Stimulated activated CD4-positive, alpha-beta T cell treated with anti-CD3 and anti-CD28 coated beads, TNF-alpha, amount 100 ng/mL, for 48 hours (primary cell): ENCODE measurements around the gene DNAJC5G.
"Not testable (repeated sequence)": the region's sequence is repeated elsewhere in the genome, so short reads cannot be mapped to it uniquely, and the experiment has no call there.

Experiments
- DNase-seq, 3 donors: peaks; one replicate each; pipeline ENCODE4 v3.0.0-alpha.2; 2020; ENCODE audit warnings: low read depth in 3 of 3

The DNAJC5G gene

GRCh38 chr2:27308359-27308881, 33.2 kb downstream of the DNAJC5G start, which contains the start of gene UCN:
Gene UCN (minus strand): TSS chr2:27308445. CDS start chr2:27307895, 550 bp downstream.
- no peak for DNase-seq

GRCh38 chr2:27309651-27310050, 34.4 kb downstream of the DNAJC5G start:
- no peak for DNase-seq

DNA sequence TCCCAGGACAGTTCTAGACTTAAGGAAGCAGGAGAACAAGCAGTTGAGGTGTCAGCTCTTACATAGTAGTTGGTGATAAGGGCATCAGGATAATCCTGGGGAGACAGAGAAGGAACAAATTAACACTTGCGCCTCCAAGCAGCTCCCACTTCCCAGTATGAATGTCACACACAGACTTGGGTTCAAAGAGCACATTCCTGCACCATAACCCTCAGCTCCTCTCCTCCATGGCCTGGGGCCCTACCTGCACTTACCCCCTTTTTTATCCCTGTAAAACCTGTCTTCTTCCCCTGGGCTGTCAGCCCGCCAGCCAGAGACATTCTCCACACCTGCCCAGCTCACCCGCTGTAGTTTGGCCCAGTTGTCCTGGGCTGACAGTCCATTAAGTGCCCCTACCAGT, 36.9 kb downstream of the DNAJC5G start:
- DNase-seq = no peak

DNA sequence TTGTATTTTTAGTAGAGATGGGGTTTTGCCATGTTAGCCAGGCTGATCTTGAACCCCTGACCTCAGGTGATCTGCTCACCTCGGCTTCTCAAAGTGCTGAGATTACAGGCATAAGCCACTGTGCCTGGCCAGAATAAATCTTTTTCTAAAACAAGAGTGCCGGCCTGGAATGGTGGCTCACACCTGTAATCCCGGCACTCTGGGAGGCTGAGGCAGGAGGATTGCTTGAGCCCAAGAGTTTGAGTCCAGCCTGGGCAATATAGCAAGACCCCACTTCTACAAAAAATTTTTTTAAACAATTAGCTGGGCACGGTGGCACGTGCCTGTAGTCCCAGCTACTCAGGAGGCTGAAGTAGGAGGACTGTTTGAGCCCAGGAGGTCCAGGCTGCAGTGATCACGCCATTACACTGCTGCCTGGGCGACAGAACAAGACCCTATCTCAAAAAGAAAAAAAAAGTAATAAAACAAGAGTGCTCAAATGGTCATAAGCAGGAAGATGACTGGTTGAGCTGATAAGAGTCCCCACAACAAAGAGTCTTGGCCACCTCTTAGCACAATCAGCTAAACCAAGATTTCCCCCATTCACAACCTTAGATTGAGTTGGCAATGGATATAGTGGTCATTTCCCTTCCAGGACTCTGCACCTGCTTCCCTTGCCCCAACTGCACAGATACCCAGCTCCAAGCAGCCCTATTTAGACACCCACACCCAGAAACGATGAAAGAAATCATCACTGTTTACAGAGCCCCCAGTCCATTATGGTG, 38.8 kb downstream of the DNAJC5G start:
- no peak for DNase-seq

DNA sequence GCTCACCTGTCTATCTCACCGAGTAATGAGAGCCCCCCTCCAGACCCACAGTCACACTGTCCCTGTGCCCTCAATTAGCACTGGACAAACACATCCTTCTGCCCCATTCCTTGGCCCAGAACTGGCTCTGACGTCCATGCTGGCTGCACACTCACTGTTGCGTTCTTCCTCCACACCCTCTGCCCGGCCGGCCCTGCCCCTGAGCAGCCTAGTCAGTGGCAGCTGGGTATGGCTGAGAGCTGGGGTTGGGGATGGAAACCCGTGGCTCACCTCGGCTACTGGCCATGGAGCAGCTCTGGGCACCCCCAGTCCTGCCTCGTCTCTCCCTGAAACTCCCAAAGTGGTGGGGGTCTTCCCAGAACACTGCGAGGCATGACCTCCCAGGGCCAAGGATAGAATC, 39.5 kb downstream of the DNAJC5G start:
- no peak for DNase-seq

DNA sequence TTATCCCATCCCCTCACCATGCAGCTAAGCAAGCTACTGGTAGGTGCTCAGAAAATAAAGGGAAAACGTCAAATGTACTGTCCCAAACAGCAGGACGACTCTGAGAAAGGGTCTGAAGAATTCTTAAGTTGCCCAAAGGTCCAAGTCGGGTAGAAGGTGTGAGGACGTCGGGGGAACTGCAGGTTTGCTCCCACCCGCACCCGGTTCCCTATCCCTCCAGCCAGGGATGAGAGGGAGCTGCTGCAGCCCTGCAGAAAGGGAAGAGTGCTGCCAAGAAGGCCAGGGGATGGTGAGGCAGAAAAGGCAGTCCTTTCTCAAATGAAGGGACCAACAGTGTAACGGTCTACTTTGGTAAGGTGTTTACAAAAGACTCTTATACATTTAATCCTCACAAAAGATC, 39.9 kb downstream of the DNAJC5G start:
- DNase-seq = no peak

- no peak for DNase-seq
Observed at GRCh38 chr2:27316655-27317412, 41.6 kb downstream of the DNAJC5G start.

DNA sequence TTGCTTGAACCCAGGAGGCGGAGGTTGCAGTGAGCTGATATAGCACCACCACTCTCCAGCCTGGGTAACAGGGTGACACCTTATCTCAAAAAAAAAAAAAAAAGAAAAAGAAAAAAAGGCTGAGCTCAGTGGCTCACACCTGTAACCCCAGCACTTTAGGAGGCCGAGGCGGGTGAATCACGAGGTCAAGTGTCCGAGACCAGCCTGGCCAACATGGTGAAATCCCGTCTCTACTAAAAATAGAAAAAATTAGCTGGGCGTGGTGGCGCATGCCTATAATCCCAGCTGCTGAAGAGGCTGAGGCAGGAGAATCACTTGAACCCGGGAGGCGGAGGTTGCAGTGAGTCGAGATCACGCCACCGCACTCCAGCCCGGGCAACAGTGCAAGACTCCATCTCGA, 44.6 kb downstream of the DNAJC5G start:
- not testable (repeated sequence) for DNase-seq

DNA sequence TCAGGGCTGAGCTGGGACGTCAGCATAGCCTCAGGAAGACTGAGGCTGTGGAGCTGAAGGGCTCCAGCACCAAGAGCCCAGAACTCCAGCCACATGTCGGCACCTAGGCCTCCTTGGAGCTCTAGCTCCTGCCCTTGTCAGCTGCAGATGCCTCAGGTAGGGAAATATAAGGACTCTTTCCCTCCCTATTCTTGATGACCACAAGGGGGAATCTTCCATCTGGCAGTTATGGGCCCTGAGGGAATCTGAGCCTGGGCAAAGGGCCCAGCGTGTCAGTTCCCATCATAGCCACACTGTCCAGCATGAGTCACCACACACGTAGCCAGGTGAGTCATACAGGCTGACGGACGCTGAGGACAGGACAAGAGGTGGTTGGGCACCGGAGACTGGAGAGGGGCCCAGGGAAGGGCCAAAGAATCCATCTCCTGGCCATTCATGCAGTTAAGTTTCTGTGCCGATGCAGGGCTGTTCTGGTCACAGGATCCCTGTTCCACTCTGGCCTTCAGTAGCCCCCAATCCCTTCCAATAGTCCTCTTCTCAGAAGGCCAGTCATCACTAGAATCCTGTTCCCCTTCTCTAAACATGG, 45.8 kb downstream of the DNAJC5G start:
- DNase-seq = no peak

- DNase-seq = no peak
Observed at GRCh38 chr2:27322301-27322765, 47.1 kb downstream of the DNAJC5G start.

DNA sequence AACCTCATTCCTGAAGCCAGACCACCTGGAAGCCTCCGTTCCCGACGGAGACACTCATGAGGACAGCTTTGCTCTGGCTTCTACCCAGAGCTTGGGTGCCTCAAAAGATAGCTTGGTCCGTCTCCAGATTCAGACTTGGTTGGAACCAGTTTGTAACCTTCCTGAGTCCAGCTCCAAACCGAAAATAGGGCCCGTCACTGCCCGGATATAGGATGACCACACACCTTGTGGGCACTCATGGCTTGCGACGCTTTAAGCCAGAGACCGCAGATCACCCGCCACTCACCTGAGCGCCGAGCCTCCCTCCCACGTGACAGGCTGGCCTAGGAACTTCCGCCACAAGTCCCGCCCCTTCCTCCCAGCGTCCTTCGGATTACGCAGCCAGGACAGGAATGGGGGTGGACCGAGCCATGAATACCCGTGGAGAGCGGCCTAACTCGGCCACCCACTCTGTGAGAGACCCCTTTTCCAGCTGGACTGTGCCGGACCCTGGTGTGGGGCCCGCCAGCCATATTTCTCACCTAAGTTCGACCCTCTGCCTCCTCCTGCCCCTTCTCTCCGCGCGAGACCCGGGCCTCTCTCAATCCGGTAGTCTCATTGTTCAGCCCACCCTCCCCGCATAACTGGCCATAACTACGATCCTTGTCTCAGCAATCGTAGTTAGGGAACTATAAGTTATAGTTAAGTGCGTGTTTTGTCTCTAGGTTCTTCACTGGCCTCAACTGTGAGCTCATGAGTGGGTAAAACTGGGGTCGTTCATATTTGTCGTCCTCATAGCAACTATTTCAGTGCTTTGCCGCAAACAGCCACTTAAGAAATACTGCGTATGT, 47.7 kb downstream of the DNAJC5G start, which contains the start of gene MPV17:
Gene MPV17, minus strand, starts transcription at position 332 of the 830 bp plus-strand sequence. CDS start 580 bp downstream, outside the sequence.
- DNase-seq = peak; percentile 76 to 90 (median 81)

DNA sequence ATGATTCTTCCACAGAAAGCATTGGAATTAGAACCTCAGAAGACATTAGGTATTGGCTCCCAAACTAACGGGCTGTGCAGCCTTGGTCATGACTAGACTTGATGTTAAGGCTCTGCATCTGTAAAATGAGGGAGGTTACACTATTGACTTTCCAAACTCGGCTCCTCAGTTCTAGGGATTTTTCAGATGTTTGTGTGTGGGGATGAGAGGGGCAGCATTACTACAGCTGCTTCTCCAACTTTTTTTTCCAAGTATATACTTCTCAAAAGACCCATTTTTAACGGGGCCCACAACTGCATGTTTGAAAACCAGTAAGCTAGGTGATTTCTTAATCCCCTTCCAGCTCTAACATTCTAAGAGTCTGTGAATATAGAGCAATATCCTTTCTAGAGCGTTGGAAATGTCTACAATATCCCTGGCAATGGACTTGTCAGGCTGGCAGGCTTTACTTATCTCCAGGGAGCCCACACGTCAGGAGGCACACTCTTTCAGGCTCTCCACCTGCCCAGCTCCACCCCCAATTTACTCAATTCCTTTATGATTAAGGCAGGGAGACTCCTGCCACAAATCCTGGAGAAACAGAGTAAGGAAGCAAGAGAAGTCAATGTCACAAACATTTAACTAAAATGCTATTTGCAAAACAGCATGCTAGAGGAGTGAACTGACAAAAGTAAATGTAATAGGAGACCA, 48.5 kb downstream of the DNAJC5G start:
- no peak for DNase-seq

- no peak for DNase-seq
Observed at GRCh38 chr2:27324720-27325119, 49.5 kb downstream of the DNAJC5G start.
